Endothelial cell of umbilical vein (primary cell): ENCODE measurements around the gene CEP63. TPM values are rescaled to one million over a fixed set of nuclear protein-coding genes. Genes with fewer than 3 reads are reported as not detected.

Experiments used
- BruUV-seq: library from RNA; stranded (reverse); fragments of 400-500 nt; replicated peaks from 2 replicates; lab custom pipeline; 2021; lab: Mats Ljungman, UMichigan
- CTCF ChIA-PET: fragments of 300-600, 350-600 bp; sonication (Branson Sonifier 250); formaldehyde crosslinking; loops from one replicate; lab custom pipeline; 2021; ENCODE audit warnings: antibody characterized with exemption, inconsistent platforms; lab: Charles Lee
- POLR2A ChIA-PET: fragments of 300-600, 350-600 bp; sonication (Branson Sonifier 250); formaldehyde crosslinking; loops from one replicate; lab custom pipeline; 2021; ENCODE audit warnings: antibody characterized with exemption, inconsistent platforms; lab: Charles Lee
- DNase-seq: peaks from one replicate; pipeline ENCODE4 v3.0.0-alpha.2; 2011; ENCODE audit warnings: low read depth, low spot score
- FAIRE-seq: peaks from 2 replicates; lab custom pipeline; 2011; peaks lifted over from hg19 to GRCh38; lab: Jason Lieb, UNC
- H2AFZ ChIP-seq: 2 replicates; pipeline ENCODE4 v1.6.0; 2012; ENCODE audit warnings: low read depth, low read length, control low read depth, inconsistent platforms
- H3K27ac ChIP-seq: 2 replicates; pipeline ENCODE4 v1.5.1; 2011; ENCODE audit warnings: low read depth, mild to moderate bottlenecking, control low read depth, low read length, moderate library complexity; ENCODE audit not compliant: insufficient read depth
- H3K27me3 ChIP-seq, 2 experiments: 2 replicates each; pipeline versions ENCODE4 v1.6.0 to v1.6.1; 2011; ENCODE audit warnings: low read length in 2 of 2, mixed read lengths in 1 of 2; ENCODE audit not compliant: control insufficient read depth in 2 of 2, insufficient read depth in 2 of 2
- H3K36me3 ChIP-seq, 2 experiments: 2 replicates in 1 of 2; 3 replicates in 1 of 2; pipeline ENCODE4 v1.5.1; 2011; ENCODE audit warnings: low read length in 2 of 2, mild to moderate bottlenecking in 1 of 2, moderate library complexity in 1 of 2; ENCODE audit not compliant: control insufficient read depth in 2 of 2, insufficient read depth in 2 of 2; ENCODE audit errors: extremely low read depth in 1 of 2
- H3K4me1 ChIP-seq: 3 replicates; pipeline ENCODE4 v1.5.1; 2011; ENCODE audit warnings: mild to moderate bottlenecking, low read length; ENCODE audit not compliant: control insufficient read depth, insufficient read depth; ENCODE audit errors: extremely low read depth
- H3K4me2 ChIP-seq: 2 replicates; pipeline ENCODE4 v1.6.1; 2011; ENCODE audit warnings: low read length, control low read depth, mixed read lengths; ENCODE audit not compliant: insufficient read depth
- H3K4me3 ChIP-seq, 3 experiments: fragments of 200-600 bp in 1 of 3; sonication (generic), shearing (Covaris generic) in 1 of 3; replicated peaks in 1 of 3; 2 replicates each; pipeline ENCODE4 v1.5.1; 2011 to 2016; ENCODE audit warnings: control low read depth in 3 of 3, low read length in 3 of 3, mild to moderate bottlenecking in 2 of 3, inconsistent platforms in 1 of 3, low read depth in 1 of 3, moderate library complexity in 1 of 3; ENCODE audit not compliant: insufficient read depth in 1 of 3
- H3K79me2 ChIP-seq: 2 replicates; pipeline ENCODE4 v1.6.0; 2012; ENCODE audit warnings: low read length, inconsistent platforms; ENCODE audit not compliant: control insufficient read depth, insufficient read depth
- H3K9ac ChIP-seq: replicated peaks from 2 replicates; pipeline ENCODE3; 2011; ENCODE audit warnings: low read length, control low read depth; ENCODE audit not compliant: insufficient read depth; ENCODE audit errors: extremely low read depth
- H3K9me1 ChIP-seq: replicated peaks from 3 replicates; pipeline ENCODE4 v1.6.0; 2011; ENCODE audit warnings: mild to moderate bottlenecking, low read length; ENCODE audit not compliant: control insufficient read depth, insufficient read depth; ENCODE audit errors: extremely low read depth
- H3K9me3 ChIP-seq: replicated peaks from 2 replicates; pipeline ENCODE4 v1.5.1; 2012; ENCODE audit warnings: low read length, inconsistent platforms; ENCODE audit not compliant: control insufficient read depth, insufficient read depth
- H4K20me1 ChIP-seq: replicated peaks from 2 replicates; pipeline ENCODE3; 2011; ENCODE audit warnings: mild to moderate bottlenecking, low read length; ENCODE audit not compliant: control insufficient read depth, insufficient read depth; ENCODE audit errors: extremely low read depth
- EZH2 ChIP-seq: IDR thresholded peaks from 2 replicates; pipeline ENCODE4 v1.6.1; 2012; ENCODE audit warnings: borderline replicate concordance, low read depth, mild to moderate bottlenecking, moderate library complexity, low read length, inconsistent platforms; ENCODE audit not compliant: severe bottlenecking
- FOS ChIP-seq: IDR thresholded peaks from 2 replicates; pipeline ENCODE4 v1.6.1; 2011; ENCODE audit warnings: mild to moderate bottlenecking, low read length, moderate library complexity, borderline replicate concordance; ENCODE audit not compliant: insufficient read depth
- GATA2 ChIP-seq: IDR thresholded peaks from 2 replicates; pipeline ENCODE4 v1.7.0; 2011; ENCODE audit warnings: low read depth, mild to moderate bottlenecking, moderate library complexity, mixed read lengths, low read length; ENCODE audit not compliant: insufficient read length, insufficient read depth
- JUN ChIP-seq: IDR thresholded peaks from 2 replicates; pipeline ENCODE4 v1.6.1; 2011; ENCODE audit warnings: borderline replicate concordance, low read depth; ENCODE audit not compliant: insufficient read length, insufficient read depth
- MYC ChIP-seq: IDR thresholded peaks from one replicate; pipeline ENCODE4 v1.6.1; 2011; ENCODE audit warnings: mild to moderate bottlenecking, low read depth, low read length
- POLR2A ChIP-seq: IDR thresholded peaks from 2 replicates; pipeline ENCODE4 v1.6.1; 2012; ENCODE audit warnings: low read depth, mild to moderate bottlenecking, control low read depth, low read length
- POLR2AphosphoS5 ChIP-seq: IDR thresholded peaks from 2 replicates; pipeline ENCODE4 v1.6.1; 2012; ENCODE audit warnings: low read depth, mild to moderate bottlenecking, control low read depth, low read length, moderate library complexity; ENCODE audit not compliant: insufficient read depth
- dilution Hi-C: fragments of 300-500 bp; cut with MboI; formaldehyde crosslinking; loops from one replicate; pipeline ENCODE4 v1.15.0; 2019; ENCODE audit warnings: low sequenced_read_pairs; ENCODE audit not compliant: extremely low pct_ligation_motif_present
- intact Hi-C: fragments of 100-400 bp; cut with micrococcal nuclease; formaldehyde crosslinking; loops from one replicate; pipeline ENCODE4 v1.10.0; 2022
- polyA plus RNA-seq, 4 experiments: library from polyadenylated mRNA; depleted of rRNA in 3 of 4; stranded (reverse) in 3 of 4; unstranded in 1 of 4; fragments of >200 nt; gene quantifications; 2 replicates each; pipeline versions ENCODE4 v1.2.1 to v1.2.3, GENCODE V29; 2011 to 2012; ENCODE audit warnings: missing spikeins in 1 of 4
- total RNA-seq: library from RNA; stranded (reverse); gene quantifications from 2 replicates; pipeline ENCODE4 v1.2.3, GENCODE V29; 2021
- TF ChIP-seq, protein P1 (sequence below): IDR thresholded peaks from 2 replicates; pipeline ENCODE4 v1.6.1; 2011; ENCODE audit not compliant: insufficient read depth, insufficient read length
- TF ChIP-seq, protein P2 (sequence below), 2 donors: IDR thresholded peaks; 1 replicate in 1 of 2; 2 replicates in 1 of 2; pipeline ENCODE4 v1.5.1; 2011; ENCODE audit warnings: low read length in 2 of 2, mild to moderate bottlenecking in 2 of 2, moderate library complexity in 2 of 2, control low read depth in 1 of 2, inconsistent platforms in 1 of 2, low read depth in 1 of 2; ENCODE audit not compliant: insufficient read depth in 1 of 2; ENCODE audit errors: extremely low read depth in 1 of 2

The CEP63 gene
- total and polyA plus RNA-seq, 2 donors (not counting 3 experiments of a cell fraction or from before 2014, with no cell fraction given): 5.7 to 29.4 TPM

DNA sequence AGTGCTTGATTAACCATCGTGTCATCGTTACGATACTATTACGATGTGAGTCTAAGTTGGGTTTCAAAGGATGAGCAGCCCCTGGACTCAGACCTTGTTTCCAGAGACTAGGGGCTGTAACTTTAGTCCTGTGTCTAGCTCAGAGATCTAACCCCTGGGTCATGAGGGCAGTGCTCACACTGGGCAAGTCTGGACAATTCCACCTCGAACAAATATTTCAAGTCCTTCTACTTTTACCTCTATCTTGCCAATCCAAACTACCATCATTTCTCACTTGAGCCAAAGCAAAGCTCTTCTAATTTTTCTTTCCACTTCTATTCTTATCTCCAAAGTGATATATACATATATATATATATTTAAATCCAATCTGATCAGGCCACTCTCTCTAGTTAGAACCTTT is 10.9 kb upstream of the CEP63 start:
- intact Hi-C loops (loop anchor here (1.0 to 5.0 kb wide), 7 partner anchors 48 to 543 kb away; no protein-coding TSS in a partner anchor), dilution Hi-C loops (no loop called here)
- no peak for TF ChIP-seq EZH2
- no peak for TF ChIP-seq MYC
- TF ChIP-seq GATA2: no peak
- TF ChIP-seq, protein P1, sequence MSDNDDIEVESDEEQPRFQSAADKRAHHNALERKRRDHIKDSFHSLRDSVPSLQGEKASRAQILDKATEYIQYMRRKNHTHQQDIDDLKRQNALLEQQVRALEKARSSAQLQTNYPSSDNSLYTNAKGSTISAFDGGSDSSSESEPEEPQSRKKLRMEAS: no peak
- TF ChIP-seq, protein P2, sequence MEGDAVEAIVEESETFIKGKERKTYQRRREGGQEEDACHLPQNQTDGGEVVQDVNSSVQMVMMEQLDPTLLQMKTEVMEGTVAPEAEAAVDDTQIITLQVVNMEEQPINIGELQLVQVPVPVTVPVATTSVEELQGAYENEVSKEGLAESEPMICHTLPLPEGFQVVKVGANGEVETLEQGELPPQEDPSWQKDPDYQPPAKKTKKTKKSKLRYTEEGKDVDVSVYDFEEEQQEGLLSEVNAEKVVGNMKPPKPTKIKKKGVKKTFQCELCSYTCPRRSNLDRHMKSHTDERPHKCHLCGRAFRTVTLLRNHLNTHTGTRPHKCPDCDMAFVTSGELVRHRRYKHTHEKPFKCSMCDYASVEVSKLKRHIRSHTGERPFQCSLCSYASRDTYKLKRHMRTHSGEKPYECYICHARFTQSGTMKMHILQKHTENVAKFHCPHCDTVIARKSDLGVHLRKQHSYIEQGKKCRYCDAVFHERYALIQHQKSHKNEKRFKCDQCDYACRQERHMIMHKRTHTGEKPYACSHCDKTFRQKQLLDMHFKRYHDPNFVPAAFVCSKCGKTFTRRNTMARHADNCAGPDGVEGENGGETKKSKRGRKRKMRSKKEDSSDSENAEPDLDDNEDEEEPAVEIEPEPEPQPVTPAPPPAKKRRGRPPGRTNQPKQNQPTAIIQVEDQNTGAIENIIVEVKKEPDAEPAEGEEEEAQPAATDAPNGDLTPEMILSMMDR (IDR thresholded peaks at IDR 0.05; ENCODE audit: extremely low read depth in 1 of 2, insufficient read depth in 1 of 2, low read depth in 1 of 2, low read length in 2 of 2): no peak
- no peak for TF ChIP-seq POLR2AphosphoS5
- TF ChIP-seq FOS: no peak
- no peak for TF ChIP-seq POLR2A
- no peak for TF ChIP-seq JUN
- DNase-seq (no peak), FAIRE-seq (no peak)
- no TSS peak for BruUV-seq
- no peaks in the 10 kb centered on the region for H3K9me3 ChIP-seq
- H3K4me2 ChIP-seq: no peak overlapping the region
- no peaks in the 10 kb centered on the region for H4K20me1 ChIP-seq
- no peak overlapping the region for H3K9ac ChIP-seq
- ChIA-PET POLR2A (interaction anchor here (0.6 kb wide), 1 partner anchor 646 kb away, joined by 6 read pairs; no protein-coding TSS in a partner anchor), CTCF (interaction anchor here (0.5 to 8.5 kb wide), 10 partner anchors 8 to 262 kb away, joined by 3 to 296 read pairs (median 8); partner anchors contain the start of gene RYK)
- H3K27me3 ChIP-seq: no peaks in the 10 kb centered on the region
- H2AFZ ChIP-seq: no peak overlapping the region
- no peaks in the 10 kb centered on the region for H3K9me1 ChIP-seq
- H3K4me3 ChIP-seq: no peak overlapping the region
- H3K4me1 ChIP-seq: peaks cover 13% of the 10 kb centered on the region
- peaks cover 7 to 17% of the 10 kb centered on the region in 2 experiments for H3K36me3 ChIP-seq
- H3K27ac ChIP-seq: no peak overlapping the region
- no peaks in the 10 kb centered on the region for H3K79me2 ChIP-seq
